Nephron (organoid): ENCODE data around the gene MEGF8.

Experiments used
- H3K27ac Mint-ChIP-seq, 3 experiments: 2 replicates each; pipeline ENCODE4 v1.8.0; 2020; ENCODE audit warnings: mixed read lengths in 3 of 3, mild to moderate bottlenecking in 2 of 3, moderate library complexity in 1 of 3
- H3K27me3 Mint-ChIP-seq: 2 replicates; pipeline ENCODE4 v1.8.0; 2021; ENCODE audit warnings: low read depth, mild to moderate bottlenecking, moderate library complexity, mixed read lengths
- H3K36me3 Mint-ChIP-seq: 2 replicates; pipeline ENCODE4 v1.8.0; 2020; ENCODE audit warnings: low read depth, mixed read lengths
- H3K4me1 Mint-ChIP-seq: 2 replicates; pipeline ENCODE4 v1.8.0; 2020; ENCODE audit warnings: mixed read lengths
- H3K4me3 Mint-ChIP-seq, 3 experiments: 2 replicates each; pipeline ENCODE4 v1.8.0; 2020; ENCODE audit warnings: mild to moderate bottlenecking in 3 of 3, mixed read lengths in 3 of 3, moderate library complexity in 2 of 3
- H3K9me3 Mint-ChIP-seq: 2 replicates; pipeline ENCODE4 v1.8.0; 2020; ENCODE audit warnings: mixed read lengths
- CTCF ChIP-seq, 3 experiments: fragments of 200-600 bp; sonication (generic); IDR thresholded peaks; one replicate each; pipeline ENCODE4 v1.5.0; 2021; ENCODE audit warnings: antibody characterized with exemption in 3 of 3; ENCODE audit not compliant: unreplicated experiment in 3 of 3

The MEGF8 gene

GRCh38 chr19:42350417-42350816 is 25.0 kb downstream of the MEGF8 start:
- H3K36me3 Mint-ChIP-seq, result peaks cover 43% of the 10 kb centered on the region
- no peaks in the 10 kb centered on the region for H3K4me1 Mint-ChIP-seq
- H3K27ac Mint-ChIP-seq, result no peak overlapping the region
- no peaks in the 10 kb centered on the region for H3K9me3 Mint-ChIP-seq
- TF ChIP-seq CTCF (IDR thresholded peaks at IDR 0.05; ENCODE audit: unreplicated experiment in 3 of 3), result no peak
- no peaks in the 10 kb centered on the region for H3K27me3 Mint-ChIP-seq
- no peak overlapping the region for H3K4me3 Mint-ChIP-seq

GRCh38 chr19:42351079-42351735 is 25.8 kb downstream of the MEGF8 start:
- Mint-ChIP-seq H3K36me3 (peaks cover 42% of the 10 kb centered on the region), H3K27me3 (no peaks in the 10 kb centered on the region), H3K4me1 (no peaks in the 10 kb centered on the region), H3K4me3 (no peak overlapping the region), H3K9me3 (no peaks in the 10 kb centered on the region), H3K27ac (no peak overlapping the region)
- TF ChIP-seq CTCF (IDR thresholded peaks at IDR 0.05; ENCODE audit: unreplicated experiment in 3 of 3), result no peak

DNA sequence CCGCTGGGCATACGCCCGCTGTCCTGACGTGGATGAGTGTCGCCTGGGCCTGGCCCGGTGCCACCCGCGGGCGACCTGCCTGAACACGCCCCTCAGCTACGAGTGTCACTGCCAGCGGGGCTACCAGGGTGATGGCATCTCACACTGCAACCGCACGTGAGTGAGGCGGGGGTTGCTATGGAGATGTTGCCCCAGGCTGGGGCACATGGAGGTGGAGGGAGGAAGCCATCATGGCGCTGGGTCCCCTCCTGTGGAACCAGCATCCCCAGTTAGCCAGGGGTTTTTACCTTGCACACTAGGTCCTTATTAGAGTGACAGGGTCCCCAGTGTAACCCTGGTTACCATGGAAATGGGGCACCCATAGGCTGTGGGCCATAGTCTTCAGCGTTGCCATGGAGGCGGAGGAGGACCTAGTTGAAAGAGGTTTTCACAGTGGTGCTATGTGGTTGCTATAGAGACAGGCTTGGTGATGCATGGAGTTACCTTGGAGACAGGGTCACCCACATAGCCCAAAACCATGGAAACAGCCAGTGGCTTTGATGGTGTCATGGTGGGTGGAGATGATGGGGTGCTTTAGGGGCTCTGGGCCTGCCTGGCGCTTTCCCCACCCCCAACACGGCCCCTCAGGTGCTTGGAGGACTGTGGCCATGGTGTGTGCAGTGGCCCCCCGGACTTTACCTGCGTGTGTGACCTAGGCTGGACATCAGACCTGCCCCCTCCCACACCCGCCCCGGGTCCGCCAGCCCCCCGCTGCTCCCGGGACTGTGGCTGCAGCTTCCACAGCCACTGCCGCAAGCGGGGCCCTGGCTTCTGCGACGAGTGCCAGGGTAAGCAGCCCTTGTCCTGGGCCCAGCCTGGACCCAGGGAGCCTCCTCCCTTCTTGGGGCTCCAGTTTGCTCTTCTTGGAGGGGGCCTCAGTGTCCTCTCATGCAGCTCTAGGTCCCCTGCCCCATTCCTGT is 27.1 kb downstream of the MEGF8 start:
- no peak overlapping the region for H3K4me3 Mint-ChIP-seq
- no peaks in the 10 kb centered on the region for H3K4me1 Mint-ChIP-seq
- TF ChIP-seq CTCF (IDR thresholded peaks at IDR 0.05; ENCODE audit: unreplicated experiment in 3 of 3), result no peak
- H3K9me3 Mint-ChIP-seq, result no peaks in the 10 kb centered on the region
- no peak overlapping the region for H3K27ac Mint-ChIP-seq
- peaks cover 38% of the 10 kb centered on the region for H3K36me3 Mint-ChIP-seq
- H3K27me3 Mint-ChIP-seq, result no peaks in the 10 kb centered on the region

- no peak overlapping the region for H3K4me3 Mint-ChIP-seq
- no peak overlapping the region for H3K27ac Mint-ChIP-seq
- no peaks in the 10 kb centered on the region for H3K4me1 Mint-ChIP-seq
- no peaks in the 10 kb centered on the region for H3K27me3 Mint-ChIP-seq
- peaks cover 34% of the 10 kb centered on the region for H3K36me3 Mint-ChIP-seq
- no peak for TF ChIP-seq CTCF (IDR thresholded peaks at IDR 0.05; ENCODE audit: unreplicated experiment in 3 of 3)
- H3K9me3 Mint-ChIP-seq, result no peaks in the 10 kb centered on the region
Measured at GRCh38 chr19:42353341-42354015, 28.0 kb downstream of the MEGF8 start.

GRCh38 chr19:42355896-42356295 is 30.5 kb downstream of the MEGF8 start:
- Mint-ChIP-seq H3K27me3 (no peaks in the 10 kb centered on the region), H3K4me1 (no peaks in the 10 kb centered on the region), H3K36me3 (peaks cover 37% of the 10 kb centered on the region), H3K27ac (no peak overlapping the region), H3K4me3 (no peak overlapping the region), H3K9me3 (no peaks in the 10 kb centered on the region)
- no peak for TF ChIP-seq CTCF (IDR thresholded peaks at IDR 0.05; ENCODE audit: unreplicated experiment in 3 of 3)
